GM13976 (cell line): ENCODE data around the gene GRK3.

Experiments
- DNase-seq: peaks from one replicate; pipeline ENCODE4 v3.0.0; 2012; ENCODE audit warnings: low spot score
- in situ Hi-C: fragments of 300-500 bp; cut with MboI; formaldehyde crosslinking; loops from one replicate; pipeline ENCODE4 v1.12.0; 2022; ENCODE audit warnings: low sequenced_read_pairs, mixed read lengths, inconsistent platforms; ENCODE audit not compliant: unreplicated experiment
- TF ChIP-seq, protein P1 (sequence below): IDR thresholded peaks from 2 replicates; pipeline ENCODE4 v1.5.1; 2012; ENCODE audit warnings: borderline replicate concordance, mild to moderate bottlenecking; ENCODE audit not compliant: insufficient read depth; ENCODE audit errors: extremely low read depth, missing control alignments, control extremely low read depth

Gene GRK3

DNA sequence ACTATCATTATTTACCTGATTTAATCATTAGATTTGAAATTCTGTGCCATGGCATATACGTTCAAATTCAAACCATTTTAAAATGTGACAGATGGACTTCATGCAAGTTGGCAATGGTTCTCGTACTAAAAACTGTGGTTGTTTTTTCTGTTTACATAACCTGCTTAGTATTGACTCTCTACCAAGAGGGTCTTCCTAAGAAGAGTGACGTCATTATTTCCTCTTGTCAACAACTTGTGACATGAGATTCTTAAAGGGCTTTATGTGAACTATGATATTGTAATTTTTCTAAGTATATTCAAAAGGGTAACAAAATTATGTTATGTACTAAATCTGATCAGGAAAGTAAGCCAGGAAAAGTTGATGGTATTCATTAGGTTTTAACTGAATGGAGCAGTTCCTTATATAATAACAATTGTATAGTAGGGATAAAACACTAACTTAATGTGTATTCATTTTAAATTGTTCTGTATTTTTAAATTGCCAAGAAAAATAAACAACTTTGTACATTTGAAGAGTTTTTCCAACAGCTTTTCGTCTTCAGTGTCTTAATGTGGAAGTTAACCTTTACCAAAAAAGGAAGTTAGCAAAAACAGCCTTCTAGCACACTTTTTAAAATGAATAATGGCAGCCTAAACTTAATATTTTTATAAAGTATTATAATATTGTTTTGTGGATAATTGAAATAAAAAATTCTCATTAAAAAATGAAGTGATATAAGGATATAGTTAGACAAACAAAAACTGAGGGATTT lies 87.0 kb downstream of the GRK3 start:
- in situ Hi-C loops: no loop called here
- TF ChIP-seq, protein P1, sequence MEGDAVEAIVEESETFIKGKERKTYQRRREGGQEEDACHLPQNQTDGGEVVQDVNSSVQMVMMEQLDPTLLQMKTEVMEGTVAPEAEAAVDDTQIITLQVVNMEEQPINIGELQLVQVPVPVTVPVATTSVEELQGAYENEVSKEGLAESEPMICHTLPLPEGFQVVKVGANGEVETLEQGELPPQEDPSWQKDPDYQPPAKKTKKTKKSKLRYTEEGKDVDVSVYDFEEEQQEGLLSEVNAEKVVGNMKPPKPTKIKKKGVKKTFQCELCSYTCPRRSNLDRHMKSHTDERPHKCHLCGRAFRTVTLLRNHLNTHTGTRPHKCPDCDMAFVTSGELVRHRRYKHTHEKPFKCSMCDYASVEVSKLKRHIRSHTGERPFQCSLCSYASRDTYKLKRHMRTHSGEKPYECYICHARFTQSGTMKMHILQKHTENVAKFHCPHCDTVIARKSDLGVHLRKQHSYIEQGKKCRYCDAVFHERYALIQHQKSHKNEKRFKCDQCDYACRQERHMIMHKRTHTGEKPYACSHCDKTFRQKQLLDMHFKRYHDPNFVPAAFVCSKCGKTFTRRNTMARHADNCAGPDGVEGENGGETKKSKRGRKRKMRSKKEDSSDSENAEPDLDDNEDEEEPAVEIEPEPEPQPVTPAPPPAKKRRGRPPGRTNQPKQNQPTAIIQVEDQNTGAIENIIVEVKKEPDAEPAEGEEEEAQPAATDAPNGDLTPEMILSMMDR: no peak
- DNase-seq: no peak

DNA sequence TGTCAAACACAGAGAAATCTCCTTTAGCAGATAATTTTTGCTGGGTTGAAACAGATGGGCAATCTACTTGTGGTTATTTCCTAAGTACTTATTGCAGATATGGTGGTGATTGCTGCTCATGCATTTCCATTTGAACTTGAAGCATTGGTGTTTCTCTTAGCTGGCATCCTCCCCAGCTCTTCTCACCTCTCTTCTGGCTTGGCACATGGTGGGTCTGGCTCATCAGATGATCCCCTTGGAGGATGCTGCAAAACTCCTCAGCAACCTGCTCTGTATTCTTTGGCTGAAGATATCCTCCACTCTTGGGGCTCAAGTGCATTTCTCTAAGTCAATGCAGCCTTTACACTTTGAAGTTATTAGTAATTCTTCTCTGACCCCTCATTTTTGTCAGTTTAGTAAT lies 90.2 kb downstream of the GRK3 start:
- in situ Hi-C loops: no loop called here
- DNase-seq: no peak
- TF ChIP-seq, protein P1: no peak

DNA sequence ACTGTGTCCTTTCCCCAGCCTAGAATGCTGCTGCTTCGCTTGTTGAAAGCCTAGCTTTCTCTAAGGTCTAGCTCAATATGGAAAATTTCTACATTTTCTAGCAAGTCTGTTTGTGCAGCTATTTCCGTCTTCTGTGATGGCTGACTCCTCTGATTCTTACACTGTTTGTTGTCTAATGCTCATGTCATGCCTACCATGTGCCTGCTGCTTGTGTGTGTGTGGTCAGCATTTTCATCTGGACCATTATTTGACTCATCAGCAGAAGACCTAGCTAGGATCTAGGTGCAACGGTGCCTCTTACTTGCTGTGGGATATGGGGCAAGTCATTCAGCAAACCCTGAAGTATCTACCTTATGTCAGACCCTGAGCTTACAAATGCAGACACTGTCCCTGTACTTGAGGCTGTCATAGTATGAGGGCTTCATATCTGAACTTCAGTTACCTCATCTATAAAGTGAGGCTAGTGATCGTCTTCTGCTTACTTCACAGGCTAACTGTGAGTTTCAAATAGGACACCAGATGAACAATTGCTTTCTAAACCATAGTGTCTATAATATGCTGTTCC lies 91.0 kb downstream of the GRK3 start:
- in situ Hi-C loops: no loop called here
- DNase-seq: no peak
- TF ChIP-seq, protein P1: no peak

DNA sequence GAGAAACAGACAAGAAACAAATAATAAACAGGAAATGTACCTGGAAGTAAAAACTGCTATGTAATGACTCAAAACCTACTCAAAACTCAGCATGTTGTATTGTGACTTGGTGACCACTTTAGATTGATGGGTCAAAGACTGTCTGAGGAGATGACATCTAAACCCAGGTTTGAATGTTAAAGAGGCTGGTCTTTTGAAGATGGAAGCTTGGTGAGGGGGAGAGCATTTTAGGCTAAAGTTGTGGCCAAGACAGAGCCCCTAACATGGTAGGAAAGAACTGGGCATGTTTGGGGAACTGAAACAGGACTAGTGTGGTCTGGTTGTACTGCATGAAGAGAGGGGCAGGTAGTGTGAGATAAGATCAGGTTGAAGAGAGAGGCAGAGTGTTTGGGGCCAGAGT lies 92.2 kb downstream of the GRK3 start:
- peak; percentile 46 for DNase-seq
- TF ChIP-seq, protein P1: no peak
- in situ Hi-C loops: no loop called here

DNA sequence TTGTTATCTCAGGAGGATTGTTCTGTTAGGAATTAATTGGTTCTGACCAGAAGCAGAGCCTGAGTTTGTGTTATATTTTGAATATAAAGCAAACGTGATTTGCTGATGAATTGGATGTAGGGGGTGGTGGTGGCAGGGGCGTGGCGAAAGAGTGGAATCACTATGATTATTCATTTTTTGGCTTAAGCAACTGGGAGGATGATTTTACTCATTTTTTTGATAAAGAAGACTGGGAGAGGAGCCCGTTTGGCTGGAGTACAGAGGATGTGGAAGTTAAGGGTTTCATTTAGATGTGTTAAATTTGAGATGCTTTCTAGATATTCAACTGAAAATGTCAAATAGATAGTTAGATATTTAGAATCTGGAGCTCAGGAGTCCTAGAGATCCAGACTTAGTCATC lies 94.2 kb downstream of the GRK3 start:
- in situ Hi-C loops: no loop called here
- TF ChIP-seq, protein P1: no peak
- DNase-seq: no peak

DNA sequence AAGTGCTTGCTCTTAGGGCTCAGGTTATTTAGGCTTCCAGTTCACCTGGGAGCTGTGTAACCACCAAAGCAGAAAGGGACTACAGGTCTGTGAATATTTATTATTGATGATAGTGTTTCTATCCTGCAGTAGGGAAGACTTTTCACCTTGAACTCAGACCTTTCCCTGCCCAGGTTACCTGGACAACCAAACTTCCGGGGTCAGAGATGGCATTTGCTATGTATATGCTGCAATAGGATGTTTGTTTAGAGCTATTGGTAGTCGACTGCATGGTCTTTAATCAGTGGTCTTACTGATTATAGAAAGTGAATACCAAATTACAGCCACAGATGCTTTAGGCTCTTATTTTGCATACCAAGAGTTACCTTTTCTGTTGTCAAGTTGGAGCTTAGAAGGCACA lies 94.9 kb downstream of the GRK3 start:
- no peak for DNase-seq
- in situ Hi-C loops: no loop called here

More for the DNA sequence above, 94.9 kb downstream of the GRK3 start:
- TF ChIP-seq, protein P1: no peak
